ENCODE results near the gene STX4.

Gene STX4

DNA sequence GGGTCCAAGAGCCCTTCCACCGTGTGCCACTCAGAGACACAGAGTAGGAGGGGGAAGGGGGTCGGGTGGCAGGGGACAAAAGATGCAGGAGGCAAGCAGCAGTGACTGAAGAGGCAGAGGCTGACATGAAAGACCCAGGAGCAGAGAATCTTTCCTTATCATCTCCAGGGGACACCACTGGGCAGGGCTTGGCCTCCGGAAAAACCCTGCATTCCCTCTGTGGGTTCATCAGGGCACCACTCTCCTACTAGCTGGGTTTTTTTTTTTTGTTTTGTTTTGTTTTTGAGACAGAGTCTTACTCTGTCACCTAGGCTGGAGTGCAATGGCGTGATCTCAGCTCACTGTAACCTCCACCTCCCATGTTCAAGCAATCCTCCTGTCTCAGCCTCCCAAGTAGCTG, 2.1 kb upstream of the STX4 start (continued):
- no peak for TF ChIP-seq CSRNP3 (CRISPR knock-in tag; IDR thresholded peaks at IDR 0.05)
- TF ChIP-seq RARB (CRISPR knock-in tag; IDR thresholded peaks at IDR 0.05): no peak

GRCh38 chr16:31033709-31034492, 543 bp downstream of the STX4 start:
- TF ChIP-seq ZNF70 (CRISPR knock-in tag; IDR thresholded peaks at IDR 0.05) (no peak), ARNTL (CRISPR knock-in tag; IDR thresholded peaks at IDR 0.05; ENCODE audit: borderline replicate concordance, low read depth) (no peak), SNAI2 (CRISPR knock-in tag; IDR thresholded peaks at IDR 0.05) (no peak), ZFP30 (CRISPR knock-in tag; IDR thresholded peaks at IDR 0.05) (no peak), ZC3H10 (CRISPR knock-in tag; IDR thresholded peaks at IDR 0.05) (no peak), ISL1 (CRISPR knock-in tag; IDR thresholded peaks at IDR 0.05) (no peak), TCF4 (CRISPR knock-in tag; IDR thresholded peaks at IDR 0.05; ENCODE audit: borderline replicate concordance) (no peak), CSRNP3 (CRISPR knock-in tag; IDR thresholded peaks at IDR 0.05) (no peak), TOX (CRISPR knock-in tag; IDR thresholded peaks at IDR 0.05; ENCODE audit: borderline replicate concordance) (no peak), CSDC2 (CRISPR knock-in tag; IDR thresholded peaks at IDR 0.05) (no peak), ESRRG (CRISPR knock-in tag; IDR thresholded peaks at IDR 0.05) (no peak), GLIS3 (CRISPR knock-in tag; IDR thresholded peaks at IDR 0.05) (no peak), PATZ1 (CRISPR knock-in tag; IDR thresholded peaks at IDR 0.05; ENCODE audit: borderline replicate concordance) (no peak), ZNF8 (CRISPR knock-in tag; IDR thresholded peaks at IDR 0.05) (no peak), PPARA (CRISPR knock-in tag; IDR thresholded peaks at IDR 0.05; ENCODE audit: borderline replicate concordance) (no peak), RARB (CRISPR knock-in tag; IDR thresholded peaks at IDR 0.05) (no peak), BACH2 (CRISPR knock-in tag; IDR thresholded peaks at IDR 0.05; ENCODE audit: borderline replicate concordance) (no peak), ZFP3 (CRISPR knock-in tag; IDR thresholded peaks at IDR 0.05) (no peak), ZNF565 (CRISPR knock-in tag; conservative IDR thresholded peaks at IDR 0.05; ENCODE audit: low read depth) (no peak)
- TF ChIP-seq, protein P1, sequence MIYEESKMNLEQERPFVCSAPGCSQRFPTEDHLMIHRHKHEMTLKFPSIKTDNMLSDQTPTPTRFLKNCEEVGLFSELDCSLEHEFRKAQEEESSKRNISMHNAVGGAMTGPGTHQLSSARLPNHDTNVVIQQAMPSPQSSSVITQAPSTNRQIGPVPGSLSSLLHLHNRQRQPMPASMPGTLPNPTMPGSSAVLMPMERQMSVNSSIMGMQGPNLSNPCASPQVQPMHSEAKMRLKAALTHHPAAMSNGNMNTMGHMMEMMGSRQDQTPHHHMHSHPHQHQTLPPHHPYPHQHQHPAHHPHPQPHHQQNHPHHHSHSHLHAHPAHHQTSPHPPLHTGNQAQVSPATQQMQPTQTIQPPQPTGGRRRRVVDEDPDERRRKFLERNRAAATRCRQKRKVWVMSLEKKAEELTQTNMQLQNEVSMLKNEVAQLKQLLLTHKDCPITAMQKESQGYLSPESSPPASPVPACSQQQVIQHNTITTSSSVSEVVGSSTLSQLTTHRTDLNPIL (CRISPR knock-in tag; IDR thresholded peaks at IDR 0.05; ENCODE audit: low read depth): no peak
- ATAC-seq: peak; percentile 86

- no peak for ATAC-seq
- TF ChIP-seq SNAI2 (CRISPR knock-in tag; IDR thresholded peaks at IDR 0.05) (no peak), OSR1 (CRISPR knock-in tag; IDR thresholded peaks at IDR 0.05) (no peak), BACH2 (CRISPR knock-in tag; IDR thresholded peaks at IDR 0.05; ENCODE audit: borderline replicate concordance) (no peak), GLIS3 (CRISPR knock-in tag; IDR thresholded peaks at IDR 0.05) (no peak), PATZ1 (CRISPR knock-in tag; IDR thresholded peaks at IDR 0.05; ENCODE audit: borderline replicate concordance) (no peak), TCF4 (CRISPR knock-in tag; IDR thresholded peaks at IDR 0.05; ENCODE audit: borderline replicate concordance) (no peak), CSDC2 (CRISPR knock-in tag; IDR thresholded peaks at IDR 0.05) (no peak), ZFP3 (CRISPR knock-in tag; IDR thresholded peaks at IDR 0.05) (no peak), ISL1 (CRISPR knock-in tag; IDR thresholded peaks at IDR 0.05) (no peak), ESRRG (CRISPR knock-in tag; IDR thresholded peaks at IDR 0.05) (no peak), RARB (CRISPR knock-in tag; IDR thresholded peaks at IDR 0.05) (no peak), ZNF565 (CRISPR knock-in tag; conservative IDR thresholded peaks at IDR 0.05; ENCODE audit: low read depth) (no peak), PPARA (CRISPR knock-in tag; IDR thresholded peaks at IDR 0.05; ENCODE audit: borderline replicate concordance) (no peak), ARNTL (CRISPR knock-in tag; IDR thresholded peaks at IDR 0.05; ENCODE audit: borderline replicate concordance, low read depth) (no peak), CSRNP3 (CRISPR knock-in tag; IDR thresholded peaks at IDR 0.05) (no peak), POU6F1 (CRISPR knock-in tag; IDR thresholded peaks at IDR 0.05; ENCODE audit: borderline replicate concordance, low read depth) (no peak), TOX (CRISPR knock-in tag; IDR thresholded peaks at IDR 0.05; ENCODE audit: borderline replicate concordance) (no peak)
- TF ChIP-seq, protein P1 (CRISPR knock-in tag; IDR thresholded peaks at IDR 0.05; ENCODE audit: low read depth): no peak
These were observed 3.3 kb downstream of the STX4 start for GRCh38 chr16:31036691-31037090.
